Esophagus squamous epithelium (tissue), 4 donors: ENCODE data around the gene CLEC9A.

Source experiments
- CTCF ChIP-seq, 6 experiments: fragments of 450-650 bp in 4 of 6; fragments of 200-600 bp in 2 of 6; sonication (generic) in 2 of 6; IDR thresholded peaks; one replicate each; pipeline ENCODE4 v1.5.1; 2016 to 2019; ENCODE audit warnings: antibody characterized with exemption in 6 of 6, mild to moderate bottlenecking in 4 of 6, moderate library complexity in 4 of 6
- POLR2A ChIP-seq, 4 donors: fragments of 450-650 bp; IDR thresholded peaks; one replicate each; pipeline ENCODE4 v1.6.1; 2017; ENCODE audit warnings: antibody characterized with exemption in 4 of 4, mild to moderate bottlenecking in 4 of 4, moderate library complexity in 3 of 4

GRCh38 chr12:9991876-9992275 is 38.6 kb upstream of the CLEC9A start:
- no peak for TF ChIP-seq CTCF (IDR thresholded peaks at IDR 0.05)
- no peak for TF ChIP-seq POLR2A (IDR thresholded peaks at IDR 0.05)
